WTC11 (cell line): ENCODE results near the gene CTDP1.

Experiments used
- CBFB ChIP-seq: sonication (generic); formaldehyde crosslinking; IDR thresholded peaks from 2 replicates; pipeline ENCODE4 v1.8.1; 2022; ENCODE audit warnings: mild to moderate bottlenecking, low read depth, missing genetic modification reagents
- CREM ChIP-seq: sonication (generic); formaldehyde crosslinking; IDR thresholded peaks from 2 replicates; pipeline ENCODE4 v1.8.1; 2022; ENCODE audit warnings: mild to moderate bottlenecking, missing genetic modification reagents, moderate library complexity
- CTCF ChIP-seq: fragments of 200-600 bp; IDR thresholded peaks from 2 replicates; pipeline ENCODE4 v1.8.0; 2022; ENCODE audit warnings: antibody characterized with exemption
- E2F4 ChIP-seq: sonication (generic); formaldehyde crosslinking; IDR thresholded peaks from 2 replicates; pipeline ENCODE4 v1.8.1; 2022; ENCODE audit warnings: low read depth, mild to moderate bottlenecking, moderate library complexity, missing genetic modification reagents, borderline replicate concordance
- ETV6 ChIP-seq: sonication (generic); formaldehyde crosslinking; IDR thresholded peaks from 2 replicates; pipeline ENCODE4 v1.8.1; 2022; ENCODE audit warnings: mild to moderate bottlenecking, missing genetic modification reagents
- GABPB1 ChIP-seq: sonication (generic); formaldehyde crosslinking; IDR thresholded peaks from 2 replicates; pipeline ENCODE4 v1.8.1; 2023; ENCODE audit warnings: mild to moderate bottlenecking, missing genetic modification reagents
- NR2C2 ChIP-seq: sonication (generic); formaldehyde crosslinking; IDR thresholded peaks from 2 replicates; pipeline ENCODE4 v1.8.0; 2022; ENCODE audit warnings: mild to moderate bottlenecking, missing genetic modification reagents
- NR3C1 ChIP-seq: sonication (generic); formaldehyde crosslinking; conservative IDR thresholded peaks from 2 replicates; pipeline ENCODE4 v1.8.1; 2023; ENCODE audit warnings: low read depth, mild to moderate bottlenecking, missing genetic modification reagents
- TEAD4 ChIP-seq: sonication (generic); formaldehyde crosslinking; IDR thresholded peaks from 2 replicates; pipeline ENCODE4 v1.8.0; 2022; ENCODE audit warnings: mild to moderate bottlenecking, missing genetic modification reagents
- USF2 ChIP-seq: sonication (generic); formaldehyde crosslinking; IDR thresholded peaks from 2 replicates; pipeline ENCODE4 v1.8.1; 2023; ENCODE audit warnings: mild to moderate bottlenecking, missing genetic modification reagents, moderate library complexity
- ZBTB43 ChIP-seq: sonication (generic); formaldehyde crosslinking; IDR thresholded peaks from 2 replicates; pipeline ENCODE4 v1.8.1; 2023; ENCODE audit warnings: mild to moderate bottlenecking, missing genetic modification reagents
- ZNF121 ChIP-seq: sonication (generic); formaldehyde crosslinking; IDR thresholded peaks from 2 replicates; pipeline ENCODE4 v1.8.0; 2023; ENCODE audit warnings: missing genetic modification reagents
- TF ChIP-seq, protein P1 (sequence below): sonication (generic); formaldehyde crosslinking; IDR thresholded peaks from 2 replicates; pipeline ENCODE4 v1.8.0; 2022; ENCODE audit warnings: mild to moderate bottlenecking, missing genetic modification reagents
- TF ChIP-seq, protein P2 (sequence below): sonication (generic); formaldehyde crosslinking; IDR thresholded peaks from 2 replicates; pipeline ENCODE4 v1.8.0; 2023; ENCODE audit warnings: missing genetic modification reagents, mild to moderate bottlenecking, borderline replicate concordance

DNA sequence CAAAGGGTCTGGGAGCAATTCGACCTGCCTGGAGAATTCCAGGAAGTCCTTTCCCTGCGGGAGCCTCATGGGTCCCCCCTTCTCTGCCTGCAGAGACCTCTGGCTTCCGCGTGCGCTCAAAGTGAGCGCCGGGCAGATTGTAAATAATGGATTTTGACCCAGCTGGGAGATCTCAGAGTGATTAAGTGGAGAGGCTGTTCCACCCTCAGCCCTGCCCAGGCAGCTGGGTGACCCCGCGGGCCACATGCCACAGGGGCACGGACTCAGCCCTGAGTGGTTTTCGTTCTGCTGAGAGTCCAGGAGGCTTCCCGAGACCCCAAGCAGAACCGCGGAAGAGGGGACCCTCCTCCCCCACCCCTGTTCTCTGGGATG lies 119.4 kb downstream of the CTDP1 start:
- TF ChIP-seq CTCF (no peak), USF2 (CRISPR knock-in tag) (no peak), ETV6 (CRISPR knock-in tag) (no peak), E2F4 (CRISPR knock-in tag) (no peak), NR3C1 (CRISPR knock-in tag) (no peak), ZNF121 (CRISPR knock-in tag) (no peak), GABPB1 (CRISPR knock-in tag) (no peak), NR2C2 (no peak), CBFB (no peak), ZBTB43 (no peak), CREM (CRISPR knock-in tag) (no peak), TEAD4 (CRISPR knock-in tag) (no peak)
- TF ChIP-seq, protein P1, sequence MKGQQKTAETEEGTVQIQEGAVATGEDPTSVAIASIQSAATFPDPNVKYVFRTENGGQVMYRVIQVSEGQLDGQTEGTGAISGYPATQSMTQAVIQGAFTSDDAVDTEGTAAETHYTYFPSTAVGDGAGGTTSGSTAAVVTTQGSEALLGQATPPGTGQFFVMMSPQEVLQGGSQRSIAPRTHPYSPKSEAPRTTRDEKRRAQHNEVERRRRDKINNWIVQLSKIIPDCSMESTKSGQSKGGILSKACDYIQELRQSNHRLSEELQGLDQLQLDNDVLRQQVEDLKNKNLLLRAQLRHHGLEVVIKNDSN (CRISPR knock-in tag): no peak
- TF ChIP-seq, protein P2, sequence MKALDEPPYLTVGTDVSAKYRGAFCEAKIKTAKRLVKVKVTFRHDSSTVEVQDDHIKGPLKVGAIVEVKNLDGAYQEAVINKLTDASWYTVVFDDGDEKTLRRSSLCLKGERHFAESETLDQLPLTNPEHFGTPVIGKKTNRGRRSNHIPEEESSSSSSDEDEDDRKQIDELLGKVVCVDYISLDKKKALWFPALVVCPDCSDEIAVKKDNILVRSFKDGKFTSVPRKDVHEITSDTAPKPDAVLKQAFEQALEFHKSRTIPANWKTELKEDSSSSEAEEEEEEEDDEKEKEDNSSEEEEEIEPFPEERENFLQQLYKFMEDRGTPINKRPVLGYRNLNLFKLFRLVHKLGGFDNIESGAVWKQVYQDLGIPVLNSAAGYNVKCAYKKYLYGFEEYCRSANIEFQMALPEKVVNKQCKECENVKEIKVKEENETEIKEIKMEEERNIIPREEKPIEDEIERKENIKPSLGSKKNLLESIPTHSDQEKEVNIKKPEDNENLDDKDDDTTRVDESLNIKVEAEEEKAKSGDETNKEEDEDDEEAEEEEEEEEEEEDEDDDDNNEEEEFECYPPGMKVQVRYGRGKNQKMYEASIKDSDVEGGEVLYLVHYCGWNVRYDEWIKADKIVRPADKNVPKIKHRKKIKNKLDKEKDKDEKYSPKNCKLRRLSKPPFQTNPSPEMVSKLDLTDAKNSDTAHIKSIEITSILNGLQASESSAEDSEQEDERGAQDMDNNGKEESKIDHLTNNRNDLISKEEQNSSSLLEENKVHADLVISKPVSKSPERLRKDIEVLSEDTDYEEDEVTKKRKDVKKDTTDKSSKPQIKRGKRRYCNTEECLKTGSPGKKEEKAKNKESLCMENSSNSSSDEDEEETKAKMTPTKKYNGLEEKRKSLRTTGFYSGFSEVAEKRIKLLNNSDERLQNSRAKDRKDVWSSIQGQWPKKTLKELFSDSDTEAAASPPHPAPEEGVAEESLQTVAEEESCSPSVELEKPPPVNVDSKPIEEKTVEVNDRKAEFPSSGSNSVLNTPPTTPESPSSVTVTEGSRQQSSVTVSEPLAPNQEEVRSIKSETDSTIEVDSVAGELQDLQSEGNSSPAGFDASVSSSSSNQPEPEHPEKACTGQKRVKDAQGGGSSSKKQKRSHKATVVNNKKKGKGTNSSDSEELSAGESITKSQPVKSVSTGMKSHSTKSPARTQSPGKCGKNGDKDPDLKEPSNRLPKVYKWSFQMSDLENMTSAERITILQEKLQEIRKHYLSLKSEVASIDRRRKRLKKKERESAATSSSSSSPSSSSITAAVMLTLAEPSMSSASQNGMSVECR (CRISPR knock-in tag): no peak
